HEK293T (cell line): Measurements from ENCODE around the gene ZMPSTE24.

Experiments
- CTCF ChIA-PET: fragments of 350-600 bp; formaldehyde crosslinking; extraction: SDS; loops from one replicate; lab custom pipeline; 2021; ENCODE audit warnings: antibody characterized with exemption, inconsistent platforms; lab: Yijun Ruan, JAX
- POLR2A ChIA-PET: fragments of 350-600 bp; formaldehyde crosslinking; extraction: SDS; loops from one replicate; lab custom pipeline; 2020; ENCODE audit warnings: antibody characterized with exemption, inconsistent platforms; lab: Yijun Ruan, JAX
- DNase-seq: peaks from one replicate; pipeline ENCODE4 v3.0.0; 2012; ENCODE audit warnings: mixed read lengths; ENCODE audit errors: extremely low spot score
- ARNT ChIP-seq: fragments of 450-650 bp; IDR thresholded peaks from 2 replicates; pipeline ENCODE4 v1.6.1; 2017; ENCODE audit warnings: mild to moderate bottlenecking
- BHLHE40 ChIP-seq: fragments of 450-650 bp; IDR thresholded peaks from 2 replicates; pipeline ENCODE4 v1.6.1; 2016; ENCODE audit warnings: mild to moderate bottlenecking, moderate library complexity, borderline replicate concordance
- CTBP1 ChIP-seq: fragments of 450-650 bp; IDR thresholded peaks from 2 replicates; pipeline ENCODE4 v1.6.1; 2016; ENCODE audit warnings: borderline replicate concordance
- ELF4 ChIP-seq: fragments of 450-650 bp; IDR thresholded peaks from 2 replicates; pipeline ENCODE4 v1.6.1; 2017; ENCODE audit warnings: antibody characterized with exemption
- FOXA1 ChIP-seq: fragments of 450-650 bp; IDR thresholded peaks from 2 replicates; pipeline ENCODE4 v1.6.1; 2016; ENCODE audit warnings: mild to moderate bottlenecking
- FOXK2 ChIP-seq: fragments of 450-650 bp; IDR thresholded peaks from 2 replicates; pipeline ENCODE4 v1.6.1; 2016; ENCODE audit warnings: mild to moderate bottlenecking
- FOXM1 ChIP-seq: fragments of 450-650 bp; IDR thresholded peaks from 2 replicates; pipeline ENCODE4 v1.6.1; 2017; ENCODE audit warnings: mild to moderate bottlenecking, borderline replicate concordance
- HDGF ChIP-seq: fragments of 450-650 bp; IDR thresholded peaks from 2 replicates; pipeline ENCODE4 v1.6.1; 2017; ENCODE audit warnings: antibody characterized with exemption, borderline replicate concordance
- L3MBTL2 ChIP-seq: fragments of 450-650 bp; conservative IDR thresholded peaks from 2 replicates; pipeline ENCODE4 v1.6.1; 2016; ENCODE audit warnings: mild to moderate bottlenecking
- LEF1 ChIP-seq: fragments of 450-650 bp; IDR thresholded peaks from 2 replicates; pipeline ENCODE4 v1.6.1; 2017; ENCODE audit warnings: mild to moderate bottlenecking, borderline replicate concordance
- NFRKB ChIP-seq: fragments of 450-650 bp; IDR thresholded peaks from 2 replicates; pipeline ENCODE4 v1.6.1; 2016; ENCODE audit warnings: mild to moderate bottlenecking, moderate library complexity
- SP1 ChIP-seq: fragments of 450-650 bp; IDR thresholded peaks from 2 replicates; pipeline ENCODE4 v1.6.1; 2017
- SUZ12 ChIP-seq: fragments of 450-650 bp; IDR thresholded peaks from 2 replicates; pipeline ENCODE4 v1.6.1; 2016; ENCODE audit warnings: mild to moderate bottlenecking
- TARDBP ChIP-seq: fragments of 450-650 bp; IDR thresholded peaks from 2 replicates; pipeline ENCODE4 v1.6.1; 2016
- ZNF384 ChIP-seq: fragments of 450-650 bp; IDR thresholded peaks from 2 replicates; pipeline ENCODE4 v1.6.1; 2016
- TF ChIP-seq, protein P1 (sequence below): fragments of 450-650 bp; IDR thresholded peaks from 2 replicates; pipeline ENCODE4 v1.6.1; 2016

ZMPSTE24 gene

DNA sequence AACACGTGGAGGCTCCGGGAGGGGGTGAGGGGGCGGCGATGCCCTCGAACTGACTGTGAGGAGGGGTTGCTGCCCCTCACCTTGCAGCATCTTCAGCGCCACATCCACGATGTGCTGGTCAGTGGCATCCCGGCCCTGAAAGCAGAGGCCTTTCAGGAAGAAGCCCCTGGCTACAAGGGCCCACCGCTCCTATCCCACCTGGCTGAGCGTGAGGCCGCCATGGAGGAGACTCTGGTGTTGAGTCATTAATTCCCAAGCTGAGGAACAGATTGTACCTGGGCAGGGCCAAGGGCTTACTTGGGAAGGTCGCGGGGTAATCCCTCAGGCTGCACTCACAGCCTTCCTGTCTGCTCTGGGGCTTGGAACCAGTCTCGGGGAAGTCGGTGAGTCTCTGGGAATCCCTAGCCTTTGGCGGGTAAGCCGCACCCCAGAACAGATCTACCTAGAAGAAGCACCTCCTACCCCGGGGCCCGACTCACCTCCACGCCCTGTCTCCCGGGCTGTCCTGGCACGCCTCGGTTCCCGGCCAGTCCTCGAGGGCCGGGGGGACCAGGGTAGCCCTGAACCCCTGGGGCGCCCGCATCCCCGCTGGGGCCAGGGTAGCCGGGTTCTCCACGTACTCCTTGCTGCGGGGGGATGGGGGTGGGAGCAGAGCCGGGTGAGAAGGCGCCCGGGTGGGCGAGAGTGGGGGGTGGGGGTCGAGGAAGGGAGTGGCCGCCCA is 45.2 kb downstream of the ZMPSTE24 start:
- TF ChIP-seq, protein P1, sequence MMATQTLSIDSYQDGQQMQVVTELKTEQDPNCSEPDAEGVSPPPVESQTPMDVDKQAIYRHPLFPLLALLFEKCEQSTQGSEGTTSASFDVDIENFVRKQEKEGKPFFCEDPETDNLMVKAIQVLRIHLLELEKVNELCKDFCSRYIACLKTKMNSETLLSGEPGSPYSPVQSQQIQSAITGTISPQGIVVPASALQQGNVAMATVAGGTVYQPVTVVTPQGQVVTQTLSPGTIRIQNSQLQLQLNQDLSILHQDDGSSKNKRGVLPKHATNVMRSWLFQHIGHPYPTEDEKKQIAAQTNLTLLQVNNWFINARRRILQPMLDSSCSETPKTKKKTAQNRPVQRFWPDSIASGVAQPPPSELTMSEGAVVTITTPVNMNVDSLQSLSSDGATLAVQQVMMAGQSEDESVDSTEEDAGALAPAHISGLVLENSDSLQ, result no peak
- no peak for TF ChIP-seq HDGF
- no peak for TF ChIP-seq FOXA1
- TF ChIP-seq CTBP1, result no peak
- TF ChIP-seq SP1, result no peak
- TF ChIP-seq NFRKB, result no peak
- TF ChIP-seq ELF4, result no peak
- no peak for TF ChIP-seq FOXK2
- no peak for TF ChIP-seq ZNF384
- no peak for TF ChIP-seq SUZ12
- no peak for TF ChIP-seq ARNT
- CTCF ChIA-PET, result no interaction called here
- DNase-seq, result peak; percentile 4
- POLR2A ChIA-PET, result no interaction called here

DNA sequence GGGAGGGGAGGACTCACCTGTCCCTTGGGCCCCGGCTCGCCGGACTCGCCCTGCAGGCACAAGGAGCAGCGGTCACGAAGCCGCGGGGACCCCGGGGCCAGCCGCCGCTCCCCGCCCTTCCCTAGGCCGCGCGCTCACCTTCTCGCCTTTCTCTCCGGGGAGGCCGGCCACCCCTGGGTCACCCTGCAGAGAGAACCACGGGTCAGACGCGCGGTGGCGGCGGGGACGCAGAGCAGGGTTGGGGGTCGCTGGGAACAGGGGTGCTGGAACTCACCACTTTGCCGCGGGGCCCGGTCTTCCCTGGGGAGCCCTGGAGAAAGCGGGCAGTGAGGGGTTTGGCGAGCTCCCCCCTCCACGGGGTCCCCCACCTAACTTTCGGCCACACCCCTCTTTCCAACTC is 45.8 kb downstream of the ZMPSTE24 start:
- TF ChIP-seq SP1 (no peak), TARDBP (no peak), NFRKB (no peak), FOXK2 (no peak), ELF4 (no peak), FOXM1 (no peak), FOXA1 (no peak), SUZ12 (no peak), ZNF384 (no peak), L3MBTL2 (no peak), LEF1 (no peak), HDGF (no peak)
- CTCF ChIA-PET, result no interaction called here
- DNase-seq, result no peak
- POLR2A ChIA-PET, result no interaction called here

DNA sequence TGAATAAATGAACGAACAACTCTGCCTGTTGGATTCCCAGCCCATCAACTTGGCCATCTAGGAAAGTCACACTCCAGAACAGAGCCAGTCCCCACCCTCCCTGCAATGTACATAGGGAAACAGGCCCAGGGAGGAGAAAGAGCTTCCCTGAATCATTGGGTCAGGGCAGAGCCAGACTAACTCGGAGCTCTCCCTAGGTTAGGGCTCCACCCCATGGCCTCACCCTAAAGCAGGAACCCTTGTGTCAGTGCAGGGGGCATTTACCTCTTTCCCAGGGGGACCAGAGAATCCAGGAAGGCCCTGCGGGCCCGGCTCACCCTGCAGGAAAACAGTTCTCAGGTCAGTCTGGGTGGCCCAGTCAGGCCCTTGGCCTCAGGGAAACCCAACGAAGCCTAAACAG is 47.4 kb downstream of the ZMPSTE24 start:
- POLR2A ChIA-PET, result interaction anchor here (0.6 kb wide), 1 partner anchor 9 kb away, joined by 4 read pairs; no protein-coding TSS in a partner anchor
- TF ChIP-seq SP1 (no peak), FOXK2 (no peak), FOXM1 (no peak), TARDBP (no peak), SUZ12 (no peak), NFRKB (no peak), LEF1 (no peak), FOXA1 (no peak), BHLHE40 (no peak), L3MBTL2 (no peak), CTBP1 (no peak), ZNF384 (no peak), HDGF (no peak), ARNT (no peak)
- TF ChIP-seq, protein P1, result no peak
- CTCF ChIA-PET, result interaction anchor here (0.6 to 1.5 kb wide), 2 partner anchors 16 to 152 kb away, joined by 3 read pairs; no protein-coding TSS in a partner anchor
- DNase-seq, result peak; percentile 7

DNA sequence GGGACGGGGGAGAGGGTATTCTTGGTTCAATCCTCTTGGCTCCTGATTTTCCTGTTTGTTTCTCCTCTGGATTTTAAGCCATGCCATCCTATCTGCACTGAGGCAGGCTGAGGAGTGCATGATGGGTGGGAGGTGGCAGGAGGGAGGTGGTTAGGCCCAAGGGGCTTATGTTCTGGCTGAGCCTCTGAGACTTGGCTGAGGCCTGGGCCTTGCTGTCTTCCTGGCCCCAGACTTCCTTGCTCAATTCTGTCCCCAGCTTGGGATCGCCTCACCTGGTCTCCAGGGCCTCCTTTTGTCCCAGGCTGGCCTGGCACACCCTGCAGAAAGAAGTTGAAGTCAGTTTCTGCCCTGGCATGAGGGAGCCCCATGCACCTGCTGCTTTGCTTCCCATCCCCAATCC is 47.8 kb downstream of the ZMPSTE24 start:
- no peak for TF ChIP-seq TARDBP
- no peak for TF ChIP-seq FOXK2
- no peak for TF ChIP-seq HDGF
- TF ChIP-seq, protein P1, result no peak
- TF ChIP-seq SP1, result no peak
- no peak for TF ChIP-seq FOXM1
- no peak for TF ChIP-seq SUZ12
- POLR2A ChIA-PET, result interaction anchor here (0.6 kb wide), 1 partner anchor 9 kb away, joined by 4 read pairs; no protein-coding TSS in a partner anchor
- DNase-seq, result peak; percentile 4
- CTCF ChIA-PET, result interaction anchor here (0.6 to 1.5 kb wide), 2 partner anchors 16 to 153 kb away, joined by 3 read pairs; no protein-coding TSS in a partner anchor

DNA sequence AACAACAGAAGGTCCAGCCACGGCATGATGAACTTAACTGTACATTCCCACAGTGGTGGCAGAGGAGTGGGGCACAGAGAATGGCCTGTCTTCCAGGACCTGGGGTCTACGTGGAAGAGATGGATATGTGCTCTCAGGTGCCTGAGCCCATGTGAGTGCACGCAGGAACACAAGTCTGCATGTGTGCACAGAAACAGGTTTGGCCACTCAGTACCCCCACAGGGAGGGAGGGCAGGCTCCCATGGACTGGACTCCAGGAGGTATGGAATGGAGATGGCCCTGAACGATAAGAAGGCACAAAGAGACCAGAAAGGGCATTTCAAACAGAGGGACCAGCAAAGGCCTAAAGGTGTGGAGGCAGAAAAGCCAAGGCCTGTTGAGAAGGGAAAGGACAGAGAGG is 48.3 kb downstream of the ZMPSTE24 start:
- DNase-seq, result peak; percentile 3
- no peak for TF ChIP-seq ELF4
- TF ChIP-seq SP1, result no peak
- no peak for TF ChIP-seq BHLHE40
- TF ChIP-seq NFRKB, result no peak
- POLR2A ChIA-PET, result no interaction called here
- CTCF ChIA-PET, result interaction anchor here (0.6 kb wide), 1 partner anchor 17 kb away, joined by 3 read pairs; no protein-coding TSS in a partner anchor

DNA sequence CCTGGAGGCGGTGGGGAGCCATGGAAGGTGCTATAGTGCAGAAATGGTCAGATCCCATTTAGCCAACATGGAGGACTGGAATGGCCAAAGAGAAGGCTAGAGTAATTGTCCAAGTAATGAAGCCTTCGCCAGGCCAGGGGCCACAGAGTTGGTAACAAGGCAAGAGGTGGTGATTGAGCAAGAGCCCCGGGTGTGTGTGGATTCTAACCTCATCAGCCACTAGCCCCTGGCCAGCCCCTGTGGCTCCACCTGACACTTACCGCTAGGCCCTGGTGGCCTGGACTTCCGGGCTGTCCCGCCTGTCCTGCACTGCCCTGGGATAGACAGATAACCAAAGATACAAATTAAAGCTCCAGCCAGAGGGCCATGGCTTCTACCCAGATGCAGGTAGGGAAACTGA is 49.1 kb downstream of the ZMPSTE24 start:
- DNase-seq, result no peak
- no peak for TF ChIP-seq ZNF384
- no peak for TF ChIP-seq ELF4
- TF ChIP-seq SUZ12, result no peak
- no peak for TF ChIP-seq L3MBTL2
- TF ChIP-seq BHLHE40, result no peak
- TF ChIP-seq LEF1, result no peak
- TF ChIP-seq CTBP1, result no peak
- POLR2A ChIA-PET, result no interaction called here
- CTCF ChIA-PET, result no interaction called here
